Measurements from ENCODE around the gene USP53.
"Not testable (repeated sequence)": the region's sequence is repeated elsewhere in the genome, so short reads cannot be mapped to it uniquely, and the experiment has no call there.

The USP53 gene

DNA sequence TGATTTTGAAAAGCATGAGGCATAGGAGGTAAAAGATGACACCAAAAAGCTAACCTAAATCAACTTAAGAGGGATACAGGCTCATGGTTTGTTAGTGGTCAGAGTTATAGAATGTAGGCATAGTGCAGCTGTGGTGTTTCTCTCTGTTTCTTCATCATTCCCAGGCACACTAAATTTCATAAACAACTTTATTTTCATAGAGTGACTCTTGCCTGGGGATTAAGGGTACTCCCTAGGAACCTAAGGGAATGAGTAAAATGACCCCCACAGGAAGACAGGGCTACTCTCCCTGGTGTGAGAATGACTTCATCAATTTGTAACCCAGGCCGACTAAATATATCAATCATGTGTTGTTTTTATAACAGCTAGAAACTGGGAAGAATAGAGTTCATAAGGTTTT, 98.3 kb downstream of the USP53 start:
- Histone ChIP-seq H3K9me3 (ENCODE audit: control insufficient read depth, insufficient read depth, low read length) (no peaks in the 10 kb centered on the region), H3K27ac (ENCODE audit: low read length) (no peak overlapping the region), H3K27me3 (ENCODE audit: control insufficient read depth, insufficient read depth, low read length) (no peaks in the 10 kb centered on the region; the same call in 1 of the 2 replicates), H3K36me3 (ENCODE audit: control insufficient read depth, insufficient read depth, low read length) (no peaks in the 10 kb centered on the region), H3K4me3 (ENCODE audit: low read length) (no peak overlapping the region), H3K4me1 (ENCODE audit: control insufficient read depth, insufficient read depth, low read length) (no peaks in the 10 kb centered on the region)
- WGBS (ENCODE audit: insufficient coverage, insufficient read length) = no CpG with 5 or more reads among the region's 1 CpG
- DNase-seq (ENCODE audit: low read depth, low spot score) = no peak

- Histone ChIP-seq H3K4me3 (ENCODE audit: low read length) (no peak overlapping the region), H3K27me3 (ENCODE audit: control insufficient read depth, insufficient read depth, low read length) (no peaks in the 10 kb centered on the region; the same call in 1 of the 2 replicates), H3K27ac (ENCODE audit: low read length) (no peak overlapping the region), H3K4me1 (ENCODE audit: control insufficient read depth, insufficient read depth, low read length) (no peaks in the 10 kb centered on the region), H3K36me3 (ENCODE audit: control insufficient read depth, insufficient read depth, low read length) (no peaks in the 10 kb centered on the region), H3K9me3 (ENCODE audit: control insufficient read depth, insufficient read depth, low read length) (no peaks in the 10 kb centered on the region)
- DNase-seq (ENCODE audit: low read depth, low spot score) = no peak
These were observed 100.7 kb downstream of the USP53 start for GRCh38 chr4:119313237-119313636.

GRCh38 chr4:119314356-119314755, 101.8 kb downstream of the USP53 start:
- no CpG with 5 or more reads among the region's 4 CpGs for WGBS (ENCODE audit: insufficient coverage, insufficient read length)
- H3K4me3 ChIP-seq (ENCODE audit: low read length) = no peak overlapping the region
- no peaks in the 10 kb centered on the region for H3K36me3 ChIP-seq (ENCODE audit: control insufficient read depth, insufficient read depth, low read length)
- H3K27me3 ChIP-seq (ENCODE audit: control insufficient read depth, insufficient read depth, low read length) = no peaks in the 10 kb centered on the region; the same call in 1 of the 2 replicates
- DNase-seq (ENCODE audit: low read depth, low spot score) = no peak
- no peak overlapping the region for H3K27ac ChIP-seq (ENCODE audit: low read length)
- no peaks in the 10 kb centered on the region for H3K4me1 ChIP-seq (ENCODE audit: control insufficient read depth, insufficient read depth, low read length)
- H3K9me3 ChIP-seq (ENCODE audit: control insufficient read depth, insufficient read depth, low read length) = no peaks in the 10 kb centered on the region

DNA sequence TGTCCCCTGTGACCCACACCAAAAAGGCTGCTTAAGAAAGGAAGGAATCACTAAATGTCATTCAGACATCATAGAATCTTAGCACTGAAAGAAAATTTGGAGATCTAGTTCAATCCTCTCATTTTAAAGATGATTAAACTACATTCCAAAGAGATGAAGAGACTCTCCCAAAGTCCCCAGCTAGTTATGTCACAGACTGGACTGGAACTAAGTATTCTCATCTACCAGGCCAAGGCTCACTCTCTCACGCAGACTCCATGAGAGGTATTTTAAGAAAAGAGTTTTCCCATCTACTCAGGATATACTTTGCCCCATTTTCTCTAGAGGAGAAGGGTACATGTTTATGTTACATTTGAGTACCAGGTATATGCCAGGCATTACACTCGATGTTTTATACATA, 102.5 kb downstream of the USP53 start:
- no peaks in the 10 kb centered on the region for H3K36me3 ChIP-seq (ENCODE audit: control insufficient read depth, insufficient read depth, low read length)
- H3K4me3 ChIP-seq (ENCODE audit: low read length) = no peak overlapping the region
- H3K9me3 ChIP-seq (ENCODE audit: control insufficient read depth, insufficient read depth, low read length) = no peaks in the 10 kb centered on the region
- H3K4me1 ChIP-seq (ENCODE audit: control insufficient read depth, insufficient read depth, low read length) = no peaks in the 10 kb centered on the region
- H3K27me3 ChIP-seq (ENCODE audit: control insufficient read depth, insufficient read depth, low read length) = no peaks in the 10 kb centered on the region; the same call in 1 of the 2 replicates
- DNase-seq (ENCODE audit: low read depth, low spot score) = no peak
- no CpG with 5 or more reads among the region's 2 CpGs for WGBS (ENCODE audit: insufficient coverage, insufficient read length)
- no peak overlapping the region for H3K27ac ChIP-seq (ENCODE audit: low read length)

- WGBS (ENCODE audit: insufficient coverage, insufficient read length) = no CpG with 5 or more reads among the region's 2 CpGs
- DNase-seq (ENCODE audit: low read depth, low spot score) = no peak
- Histone ChIP-seq H3K36me3 (ENCODE audit: control insufficient read depth, insufficient read depth, low read length) (no peaks in the 10 kb centered on the region), H3K4me1 (ENCODE audit: control insufficient read depth, insufficient read depth, low read length) (no peaks in the 10 kb centered on the region), H3K4me3 (ENCODE audit: low read length) (no peak overlapping the region), H3K27me3 (ENCODE audit: control insufficient read depth, insufficient read depth, low read length) (no peaks in the 10 kb centered on the region; the same call in 1 of the 2 replicates), H3K27ac (ENCODE audit: low read length) (no peak overlapping the region), H3K9me3 (ENCODE audit: control insufficient read depth, insufficient read depth, low read length) (no peaks in the 10 kb centered on the region)
These were observed 105.5 kb downstream of the USP53 start for GRCh38 chr4:119317990-119318389.

- WGBS (ENCODE audit: insufficient coverage, insufficient read length) = 100% methylated on average over 1 of the region's 6 CpGs
- no peak for DNase-seq (ENCODE audit: low read depth, low spot score)
- Histone ChIP-seq H3K27me3 (ENCODE audit: control insufficient read depth, insufficient read depth, low read length) (no peaks in the 10 kb centered on the region), H3K4me1 (ENCODE audit: control insufficient read depth, insufficient read depth, low read length) (no peaks in the 10 kb centered on the region), H3K9me3 (ENCODE audit: control insufficient read depth, insufficient read depth, low read length) (no peaks in the 10 kb centered on the region), H3K27ac (ENCODE audit: low read length) (no peak within 1 kb of the TSS), H3K36me3 (ENCODE audit: control insufficient read depth, insufficient read depth, low read length) (no peaks in the 10 kb centered on the region), H3K4me3 (ENCODE audit: low read length) (no peak within 1 kb of the TSS)
These were observed 109.6 kb downstream of the USP53 start, which contains the start of gene FABP2 for GRCh38 chr4:119321921-119322687. TSS of gene FABP2 (minus strand) at chr4:119322138. CDS start at chr4:119322102, 36 bp downstream.

DNA sequence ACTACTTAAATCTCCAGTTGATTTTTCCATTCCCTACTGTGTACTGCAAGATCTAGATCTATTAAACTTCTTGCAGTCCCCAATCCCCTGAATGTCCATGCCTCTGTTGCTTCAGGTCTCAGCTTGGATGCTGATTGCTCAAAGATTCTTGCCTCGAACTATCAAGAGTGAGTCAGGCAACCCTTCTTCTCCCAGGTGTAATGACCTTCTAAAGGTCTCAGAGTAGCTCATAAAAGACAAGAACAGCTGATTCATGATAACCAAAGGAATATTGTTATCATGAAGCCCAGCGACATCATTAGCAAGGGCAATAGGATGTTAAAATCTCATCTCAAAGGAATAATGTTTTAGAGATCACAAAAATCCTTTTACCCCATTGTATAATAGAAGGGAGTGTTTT, 116.2 kb downstream of the USP53 start:
- H3K27ac ChIP-seq (ENCODE audit: low read length) = no peak overlapping the region
- H3K36me3 ChIP-seq (ENCODE audit: control insufficient read depth, insufficient read depth, low read length) = no peaks in the 10 kb centered on the region
- WGBS (ENCODE audit: insufficient coverage, insufficient read length) = no CpG with 5 or more reads among the region's 2 CpGs
- DNase-seq (ENCODE audit: low read depth, low spot score) = no peak
- no peaks in the 10 kb centered on the region for H3K4me1 ChIP-seq (ENCODE audit: control insufficient read depth, insufficient read depth, low read length)
- H3K4me3 ChIP-seq (ENCODE audit: low read length) = no peak overlapping the region
- H3K9me3 ChIP-seq (ENCODE audit: control insufficient read depth, insufficient read depth, low read length) = no peaks in the 10 kb centered on the region
- no peaks in the 10 kb centered on the region for H3K27me3 ChIP-seq (ENCODE audit: control insufficient read depth, insufficient read depth, low read length)

DNA sequence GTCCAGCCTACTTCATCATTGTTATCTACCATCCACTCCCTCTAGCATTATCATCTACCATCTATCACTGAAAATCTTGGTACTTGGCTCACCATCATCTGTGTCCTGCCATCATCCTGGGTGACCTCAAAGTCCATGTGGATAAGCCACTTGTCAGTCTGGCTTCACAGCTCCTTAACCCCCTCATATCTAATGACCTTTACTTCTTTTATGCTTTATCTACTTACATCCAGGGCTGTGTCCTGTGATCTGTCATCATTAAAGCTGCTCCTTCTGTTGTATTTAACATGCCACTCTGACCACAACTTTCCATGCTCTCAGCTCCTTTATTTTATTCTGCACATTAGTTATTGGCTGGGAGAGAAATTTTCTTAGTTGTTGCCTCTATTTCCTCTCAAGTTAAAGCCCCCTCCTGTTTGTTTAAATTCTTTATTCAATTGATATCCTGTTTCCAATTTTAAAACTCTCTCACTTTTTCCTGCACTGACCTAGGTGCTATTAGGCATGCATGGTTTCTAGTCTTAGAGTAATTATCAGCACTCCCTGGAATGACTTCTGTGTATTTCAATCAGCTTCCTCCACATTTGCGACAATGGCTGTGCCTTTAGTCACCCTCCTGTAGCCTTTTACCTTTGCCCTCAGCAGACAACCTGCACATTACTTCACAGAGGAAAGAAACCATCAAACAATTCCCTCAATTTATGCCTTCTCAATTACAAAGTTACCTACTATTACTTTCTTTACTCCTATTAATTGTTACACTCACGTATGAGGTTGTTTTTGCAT, 117.5 kb downstream of the USP53 start:
- no peak for DNase-seq (ENCODE audit: low read depth, low spot score)
- Histone ChIP-seq H3K36me3 (ENCODE audit: control insufficient read depth, insufficient read depth, low read length) (no peaks in the 10 kb centered on the region), H3K27ac (ENCODE audit: low read length) (no peak overlapping the region), H3K4me3 (ENCODE audit: low read length) (no peak overlapping the region), H3K27me3 (ENCODE audit: control insufficient read depth, insufficient read depth, low read length) (no peaks in the 10 kb centered on the region), H3K4me1 (ENCODE audit: control insufficient read depth, insufficient read depth, low read length) (no peaks in the 10 kb centered on the region), H3K9me3 (ENCODE audit: control insufficient read depth, insufficient read depth, low read length) (no peaks in the 10 kb centered on the region)
- no CpG with 5 or more reads among the region's 2 CpGs for WGBS (ENCODE audit: insufficient coverage, insufficient read length)

GRCh38 chr4:119336332-119336979, 123.9 kb downstream of the USP53 start:
- DNase-seq (ENCODE audit: low read depth, low spot score); H3K36me3 ChIP-seq (ENCODE audit: control insufficient read depth, insufficient read depth, low read length); H3K4me3 ChIP-seq (ENCODE audit: low read length); H3K27me3 ChIP-seq (ENCODE audit: control insufficient read depth, insufficient read depth, low read length); H3K9me3 ChIP-seq (ENCODE audit: control insufficient read depth, insufficient read depth, low read length); H3K4me1 ChIP-seq (ENCODE audit: control insufficient read depth, insufficient read depth, low read length); H3K27ac ChIP-seq (ENCODE audit: low read length): not testable (repeated sequence)
- no CpG with 5 or more reads among the region's 4 CpGs for WGBS (ENCODE audit: insufficient coverage, insufficient read length)

DNA sequence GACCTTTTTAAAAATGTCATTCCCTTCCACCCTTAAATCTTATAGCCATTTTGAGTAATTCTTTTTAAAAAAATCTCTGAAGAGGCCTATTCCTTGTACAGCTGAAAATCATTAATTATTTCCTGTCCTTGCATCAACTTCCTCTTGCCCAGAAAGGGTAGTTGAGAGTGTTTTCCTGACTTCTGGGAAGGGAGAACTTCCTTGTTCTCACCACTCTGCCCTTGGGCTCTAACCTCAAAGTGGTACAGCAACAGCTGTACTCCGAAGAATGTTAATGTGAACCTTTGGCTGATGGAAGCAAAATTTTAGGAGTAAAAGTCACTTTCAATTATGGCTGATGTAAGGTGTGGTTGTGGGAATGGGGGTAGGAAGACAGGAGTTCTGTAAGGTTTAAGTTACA, 124.5 kb downstream of the USP53 start:
- no peak for DNase-seq (ENCODE audit: low read depth, low spot score)
- no peak overlapping the region for H3K4me3 ChIP-seq (ENCODE audit: low read length)
- H3K27ac ChIP-seq (ENCODE audit: low read length) = no peak overlapping the region
- no peaks in the 10 kb centered on the region for H3K36me3 ChIP-seq (ENCODE audit: control insufficient read depth, insufficient read depth, low read length)
- H3K4me1 ChIP-seq (ENCODE audit: control insufficient read depth, insufficient read depth, low read length) = no peaks in the 10 kb centered on the region
- no peaks in the 10 kb centered on the region for H3K9me3 ChIP-seq (ENCODE audit: control insufficient read depth, insufficient read depth, low read length)
- WGBS (ENCODE audit: insufficient coverage, insufficient read length) = no CpG with 5 or more reads among the region's 1 CpG
- no peaks in the 10 kb centered on the region for H3K27me3 ChIP-seq (ENCODE audit: control insufficient read depth, insufficient read depth, low read length)

All from iPS DF 6.9 (cell line).